Neural cell (in vitro differentiated cells): ENCODE results near the gene TUBB. TPM values are rescaled to one million over a fixed set of nuclear protein-coding genes. Genes with fewer than 3 reads are reported as not detected.

Experiments used
- H2AFZ ChIP-seq: fragments of 200-600, 300-800 bp; sonication (generic), shearing (Covaris generic); 2 replicates; pipeline ENCODE4 v1.6.0; 2014; ENCODE audit warnings: low read depth, mild to moderate bottlenecking, antibody characterized with exemption, low read length, moderate library complexity
- H3F3A ChIP-seq: fragments of 200-600 bp; shearing (Covaris generic); 2 replicates; pipeline ENCODE4 v1.6.1; 2016; ENCODE audit warnings: mild to moderate bottlenecking, moderate library complexity, mixed read lengths, antibody characterized with exemption, low read length; ENCODE audit not compliant: insufficient read depth, poor library complexity, severe bottlenecking
- H3K27ac ChIP-seq: fragments of 200-600, 300-800 bp; sonication (generic), shearing (Covaris generic); 2 replicates; pipeline ENCODE4 v1.5.1; 2014; ENCODE audit warnings: mild to moderate bottlenecking, low read length, moderate library complexity
- H3K27me3 ChIP-seq: fragments of 300-800, 200-600 bp; sonication (generic), shearing (Covaris generic); 2 replicates; pipeline ENCODE4 v1.6.0; 2014; ENCODE audit warnings: mild to moderate bottlenecking, low read depth, low read length, moderate library complexity; ENCODE audit not compliant: insufficient read depth
- H3K36me3 ChIP-seq: fragments of 300-800, 200-600 bp; sonication (generic), shearing (Covaris generic); 2 replicates; pipeline ENCODE4 v1.5.1; 2014; ENCODE audit warnings: mild to moderate bottlenecking, antibody characterized with exemption, low read length, moderate library complexity; ENCODE audit not compliant: insufficient read depth
- H3K4me2 ChIP-seq: fragments of 300-800, 200-600 bp; sonication (generic), shearing (Covaris generic); 2 replicates; pipeline ENCODE4 v1.6.0; 2014; ENCODE audit warnings: mild to moderate bottlenecking, low read length
- H3K4me3 ChIP-seq: fragments of 300-800, 200-600 bp; sonication (generic), shearing (Covaris generic); 2 replicates; pipeline ENCODE4 v1.5.1; 2014; ENCODE audit warnings: mild to moderate bottlenecking, low read length, moderate library complexity
- H3K79me2 ChIP-seq: fragments of 200-600 bp; shearing (Covaris generic); replicated peaks from 2 replicates; pipeline ENCODE4 v1.6.0; 2014; ENCODE audit warnings: mild to moderate bottlenecking, low read length, moderate library complexity; ENCODE audit not compliant: insufficient read depth
- H3K9ac ChIP-seq: fragments of 300-800, 200-600 bp; sonication (generic), shearing (Covaris generic); 2 replicates; pipeline ENCODE4 v1.6.1; 2016; ENCODE audit warnings: mild to moderate bottlenecking, low read length, mixed read lengths
- H3K9me2 ChIP-seq: fragments of 200-600 bp; shearing (Covaris generic); 2 replicates; pipeline ENCODE4 v1.6.1; 2016; ENCODE audit warnings: mild to moderate bottlenecking, low read length, mixed read lengths; ENCODE audit not compliant: insufficient read depth
- H3K9me3 ChIP-seq: fragments of 200-600, 300-800 bp; sonication (generic), shearing (Covaris generic); 2 replicates; pipeline ENCODE4 v1.6.1; 2016; ENCODE audit warnings: mild to moderate bottlenecking, mixed run types, low read length, moderate library complexity, mixed read lengths
- H4K20me1 ChIP-seq: fragments of 200-600 bp; shearing (Covaris generic); 2 replicates; pipeline ENCODE4 v1.6.1; 2016; ENCODE audit warnings: mild to moderate bottlenecking, mixed run types; ENCODE audit not compliant: insufficient read depth
- CTCF ChIP-seq: fragments of 450-650 bp; IDR thresholded peaks from 2 replicates; pipeline ENCODE4 v1.5.1; 2014; ENCODE audit warnings: antibody characterized with exemption, mild to moderate bottlenecking, moderate library complexity; ENCODE audit not compliant: poor library complexity, severe bottlenecking
- EP300 ChIP-seq: fragments of 450-650 bp; conservative IDR thresholded peaks from 2 replicates; pipeline ENCODE4 v1.6.1; 2014; ENCODE audit warnings: antibody characterized with exemption, mild to moderate bottlenecking, moderate library complexity; ENCODE audit not compliant: poor library complexity, severe bottlenecking
- EZH2 ChIP-seq: fragments of 200-600, 300-800 bp; shearing (Covaris generic), sonication (generic); IDR thresholded peaks from 2 replicates; pipeline ENCODE4 v1.6.1; 2014; ENCODE audit warnings: antibody characterized with exemption, low read length, borderline replicate concordance, mild to moderate bottlenecking; ENCODE audit not compliant: insufficient read depth, poor library complexity, severe bottlenecking
- MXI1 ChIP-seq: fragments of 450-650 bp; conservative IDR thresholded peaks from 2 replicates; pipeline ENCODE4 v1.6.1; 2014; ENCODE audit warnings: antibody characterized with exemption, mild to moderate bottlenecking; ENCODE audit not compliant: poor library complexity, severe bottlenecking
- POLR2AphosphoS5 ChIP-seq: IDR thresholded peaks from 2 replicates; pipeline ENCODE4 v1.6.1; 2012
- RAD21 ChIP-seq: fragments of 450-650 bp; conservative IDR thresholded peaks from 2 replicates; pipeline ENCODE4 v1.6.1; 2014; ENCODE audit warnings: antibody characterized with exemption, mild to moderate bottlenecking, moderate library complexity
- REST ChIP-seq: IDR thresholded peaks from 2 replicates; pipeline ENCODE4 v1.6.1; 2012; ENCODE audit warnings: borderline replicate concordance
- SMC3 ChIP-seq: fragments of 450-650 bp; conservative IDR thresholded peaks from 2 replicates; pipeline ENCODE4 v1.6.1; 2014; ENCODE audit warnings: antibody characterized with exemption, mild to moderate bottlenecking, moderate library complexity; ENCODE audit not compliant: poor library complexity
- TAF1 ChIP-seq: IDR thresholded peaks from 2 replicates; pipeline ENCODE4 v1.6.1; 2012; ENCODE audit warnings: low read depth
- polyA plus RNA-seq: library from polyadenylated mRNA; depleted of rRNA; stranded (reverse); fragments of >200 nt; gene quantifications from 2 replicates; pipeline ENCODE4 v1.2.3, GENCODE V29; 2014
- small RNA-seq, 3 experiments: library from RNA; depleted of rRNA; stranded (forward); fragments of <200 nt; gene quantifications; one replicate each; pipeline ENCODE3, GENCODE V24; 2012

TUBB gene
- polyA plus RNA-seq, 1 donor from 2014 or later, result 711 TPM

- H4K20me1 ChIP-seq, result no peaks in the 10 kb centered on the region
- no peaks in the 10 kb centered on the region for H3K36me3 ChIP-seq
- no peak overlapping the region for H2AFZ ChIP-seq
- no peak overlapping the region for H3K4me2 ChIP-seq
- no peak overlapping the region for H3K4me3 ChIP-seq
- H3K9ac ChIP-seq, result no peak overlapping the region
- H3K9me2 ChIP-seq, result no peaks in the 10 kb centered on the region
- H3K79me2 ChIP-seq, result no peaks in the 10 kb centered on the region
- H3K27ac ChIP-seq, result no peak overlapping the region
- no peaks in the 10 kb centered on the region for H3K9me3 ChIP-seq
- no peaks in the 10 kb centered on the region for H3F3A ChIP-seq
- no peaks in the 10 kb centered on the region for H3K27me3 ChIP-seq
- no peak for TF ChIP-seq SMC3
- no peak for TF ChIP-seq RAD21
- TF ChIP-seq MXI1, result no peak
- TF ChIP-seq CTCF, result no peak
- no peak for TF ChIP-seq TAF1
- no peak for TF ChIP-seq POLR2AphosphoS5
- TF ChIP-seq EP300, result no peak
- TF ChIP-seq REST, result no peak
- TF ChIP-seq EZH2, result no peak
Measured at GRCh38 chr6:30774701-30775100, 54.5 kb downstream of the TUBB start.

Small RNA genes within 50 kb of the gene (small RNA-seq; reads per million reads assigned to genes)
- gene RF00019 (0 to 1.2 (median 0) reads per million in 3 experiments), gene RN7SL353P (0 reads per million in 3 experiments)

Other genes with a start within 250 kb of the TUBB start
- 0.14 and 0.51 TPM in 2 replicates for gene HLA-E, start 230.8 kb upstream of the TUBB start, polyA plus RNA-seq
- 32.1 and 38.9 TPM in 2 replicates for gene GNL1, start 163.9 kb upstream of the TUBB start, polyA plus RNA-seq
- gene PRR3, start 163.1 kb upstream of the TUBB start, polyA plus RNA-seq, result 11.7 and 13.0 TPM in 2 replicates
- gene ABCF1, start 148.9 kb upstream of the TUBB start, polyA plus RNA-seq, result 17.6 and 19.5 TPM in 2 replicates
- 13.7 and 18.8 TPM in 2 replicates for gene PPP1R10, start 103.1 kb upstream of the TUBB start, polyA plus RNA-seq
- 77.7 and 106 TPM in 2 replicates for gene MRPS18B, start 102.5 kb upstream of the TUBB start, polyA plus RNA-seq
- 54.9 and 70.4 TPM in 2 replicates for gene ATAT1, start 93.5 kb upstream of the TUBB start, polyA plus RNA-seq
- gene C6orf136, start 73.2 kb upstream of the TUBB start, polyA plus RNA-seq, result 8.5 and 12.4 TPM in 2 replicates
- 29.1 and 31.9 TPM in 2 replicates for gene DHX16, start 47.3 kb upstream of the TUBB start, polyA plus RNA-seq
- 50.6 and 55.1 TPM in 2 replicates for gene PPP1R18, start 33.7 kb upstream of the TUBB start, polyA plus RNA-seq
- gene NRM, start 29.4 kb upstream of the TUBB start, polyA plus RNA-seq, result 7.1 and 7.5 TPM in 2 replicates
- 4.3 and 8.1 TPM in 2 replicates for gene MDC1, start 3.1 kb upstream of the TUBB start, polyA plus RNA-seq
- 72.7 and 84.7 TPM in 2 replicates for gene FLOT1, start 22.3 kb downstream of the TUBB start, polyA plus RNA-seq
- 1.3 and 3.0 TPM in 2 replicates for gene IER3, start 24.2 kb downstream of the TUBB start, polyA plus RNA-seq
- gene DDR1, start 164.2 kb downstream of the TUBB start, polyA plus RNA-seq, result 196 and 250 TPM in 2 replicates
- 87.7 and 101 TPM in 2 replicates for gene GTF2H4, start 187.9 kb downstream of the TUBB start, polyA plus RNA-seq
- gene VARS2, start 193.9 kb downstream of the TUBB start, polyA plus RNA-seq, result 93.4 and 125 TPM in 2 replicates
- gene SFTA2, start 211.8 kb downstream of the TUBB start, polyA plus RNA-seq, result not detected in 2 replicates
- not detected in 2 replicates for gene MUCL3, start 220.6 kb downstream of the TUBB start, polyA plus RNA-seq